H1 (cell line): ENCODE measurements around the gene TANC1. TPM values are rescaled to one million over a fixed set of nuclear protein-coding genes. Genes with fewer than 3 reads are reported as not detected.

Experiments
- CTCF ChIA-PET: fragments of 300-600 bp; sonication (Branson Sonifier 250); formaldehyde crosslinking; loops from one replicate; lab custom pipeline; 2021; ENCODE audit not compliant: partially characterized antibody; lab: Charles Lee
- POLR2A ChIA-PET: fragments of 300-600 bp; sonication (Branson Sonifier 250); formaldehyde crosslinking; loops from one replicate; lab custom pipeline; 2021; ENCODE audit warnings: inconsistent platforms; ENCODE audit not compliant: partially characterized antibody; lab: Charles Lee
- DNase-seq, 2 experiments: peaks; one replicate each; pipeline versions ENCODE4 v3.0.0 to v3.0.0-alpha.2; 2010 to 2022; ENCODE audit warnings: low spot score in 2 of 2, low read depth in 1 of 2, mixed read lengths in 1 of 2
- FAIRE-seq: peaks from 2 replicates; lab custom pipeline; 2011; peaks lifted over from hg19 to GRCh38; lab: Jason Lieb, UNC
- H2AFZ ChIP-seq: 2 replicates; pipeline ENCODE4 v1.8.1; 2012; ENCODE audit warnings: low read length, inconsistent platforms
- H2AK5ac ChIP-seq: 2 replicates; pipeline ENCODE4 v1.6.1; 2013; ENCODE audit warnings: low read depth, low read length
- H2BK120ac ChIP-seq: replicated peaks from 2 replicates; pipeline ENCODE3; 2013; ENCODE audit warnings: low read depth, low read length, inconsistent platforms
- H2BK12ac ChIP-seq: 2 replicates; pipeline ENCODE4 v1.6.1; 2013; ENCODE audit warnings: low read depth, low read length
- H2BK15ac ChIP-seq: 2 replicates; pipeline ENCODE4 v1.6.1; 2013; ENCODE audit warnings: low read length
- H2BK20ac ChIP-seq: 2 replicates; pipeline ENCODE4 v1.6.1; 2013; ENCODE audit warnings: low read length
- H2BK5ac ChIP-seq: 2 replicates; pipeline ENCODE4 v1.6.1; 2013; ENCODE audit warnings: low read depth, low read length
- H3K14ac ChIP-seq: 2 replicates; pipeline ENCODE4 v1.6.1; 2013; ENCODE audit warnings: inconsistent platforms; ENCODE audit not compliant: insufficient read length
- H3K18ac ChIP-seq: 2 replicates; pipeline ENCODE4 v1.6.1; 2013; ENCODE audit warnings: low read length; ENCODE audit errors: extremely low read depth
- H3K23ac ChIP-seq: 2 replicates; pipeline ENCODE4 v1.6.1; 2013; ENCODE audit warnings: inconsistent platforms; ENCODE audit not compliant: insufficient read length
- H3K23me2 ChIP-seq: 2 replicates; pipeline ENCODE4 v1.6.1; 2013; ENCODE audit warnings: low read depth, low read length
- H3K27ac ChIP-seq: 2 replicates; pipeline ENCODE4 v1.6.1; 2011; ENCODE audit warnings: low read depth, low read length, inconsistent platforms
- H3K27me3 ChIP-seq, 4 experiments: replicated peaks in 1 of 4; 1 replicate in 1 of 4; 2 replicates in 3 of 4; pipeline versions ENCODE4 v1.6.1 to v1.8.1; 2011 to 2013; ENCODE audit warnings: low read length in 3 of 4, mild to moderate bottlenecking in 3 of 4, inconsistent platforms in 2 of 4, mixed read lengths in 2 of 4, moderate library complexity in 1 of 4; ENCODE audit not compliant: control insufficient read depth in 3 of 4, insufficient read depth in 3 of 4; ENCODE audit errors: extremely low read depth in 1 of 4
- H3K36me3 ChIP-seq, 4 experiments: 2 replicates each; pipeline versions ENCODE4 v1.6.1 to v1.8.1; 2011 to 2013; ENCODE audit warnings: mild to moderate bottlenecking in 4 of 4, low read length in 3 of 4, moderate library complexity in 2 of 4, control low read depth in 1 of 4, inconsistent platforms in 1 of 4; ENCODE audit not compliant: insufficient read depth in 4 of 4, control insufficient read depth in 2 of 4
- H3K4ac ChIP-seq: replicated peaks from 2 replicates; pipeline ENCODE3; 2013; ENCODE audit warnings: low read length, low read depth, mixed read lengths, inconsistent platforms; ENCODE audit not compliant: insufficient read length
- H3K4me1 ChIP-seq, 4 experiments: replicated peaks in 1 of 4; 1 replicate in 1 of 4; 2 replicates in 3 of 4; pipeline versions ENCODE4 v1.6.1 to v1.8.1; 2011 to 2013; ENCODE audit warnings: low read length in 3 of 4, inconsistent platforms in 2 of 4, mixed read lengths in 1 of 4; ENCODE audit not compliant: insufficient read depth in 4 of 4, control insufficient read depth in 3 of 4
- H3K4me2 ChIP-seq, 2 experiments: 2 replicates each; pipeline versions ENCODE4 v1.6.1 to v1.8.1; 2011 to 2013; ENCODE audit warnings: low read depth in 2 of 2, low read length in 2 of 2, control low read depth in 1 of 2, inconsistent platforms in 1 of 2, mild to moderate bottlenecking in 1 of 2; ENCODE audit not compliant: insufficient read depth in 1 of 2
- H3K4me3 ChIP-seq, 4 experiments: fragments of 200-600, 300-600 bp in 1 of 4; sonication (generic), shearing (Covaris generic), sonication (Bioruptor Twin) in 1 of 4; 2 replicates each; pipeline versions ENCODE4 v1.5.1 to v1.8.1; 2011 to 2016; ENCODE audit warnings: low read length in 4 of 4, low read depth in 3 of 4, control low read depth in 2 of 4, inconsistent platforms in 2 of 4, mild to moderate bottlenecking in 2 of 4, mixed read lengths in 1 of 4, moderate library complexity in 1 of 4; ENCODE audit not compliant: insufficient read depth in 2 of 4; ENCODE audit errors: extremely low read depth in 1 of 4
- H3K56ac ChIP-seq: replicated peaks from 2 replicates; pipeline ENCODE3; 2013; ENCODE audit warnings: low read depth, mild to moderate bottlenecking, mixed read lengths, low read length, inconsistent platforms; ENCODE audit not compliant: insufficient read length
- H3K79me1 ChIP-seq: 2 replicates; pipeline ENCODE4 v1.6.1; 2013; ENCODE audit warnings: low read depth, low read length, control low read depth
- H3K79me2 ChIP-seq, 2 experiments: 2 replicates each; pipeline versions ENCODE4 v1.6.1 to v1.8.1; 2012 to 2013; ENCODE audit warnings: low read length in 2 of 2, mild to moderate bottlenecking in 2 of 2, inconsistent platforms in 1 of 2; ENCODE audit not compliant: insufficient read depth in 2 of 2, control insufficient read depth in 1 of 2
- H3K9ac ChIP-seq, 4 experiments: replicated peaks in 1 of 4; 1 replicate in 1 of 4; 2 replicates in 3 of 4; pipeline versions ENCODE4 v1.6.1 to v1.8.1; 2011 to 2013; ENCODE audit warnings: low read depth in 3 of 4, low read length in 3 of 4, control low read depth in 2 of 4, mild to moderate bottlenecking in 2 of 4, moderate library complexity in 2 of 4, inconsistent platforms in 1 of 4; ENCODE audit errors: extremely low read depth in 1 of 4
- H3K9me3 ChIP-seq, 2 experiments: 2 replicates each; pipeline versions ENCODE4 v1.6.1 to v1.8.1; 2012 to 2013; ENCODE audit warnings: mild to moderate bottlenecking in 2 of 2, moderate library complexity in 2 of 2, control low read depth in 1 of 2, inconsistent platforms in 1 of 2, low read depth in 1 of 2, low read length in 1 of 2, mixed read lengths in 1 of 2; ENCODE audit not compliant: insufficient read depth in 2 of 2
- H4K20me1 ChIP-seq, 2 experiments: replicated peaks in 1 of 2; 2 replicates each; pipeline versions ENCODE3 to v1.8.1; 2011 to 2013; ENCODE audit warnings: inconsistent platforms in 2 of 2, low read length in 2 of 2, mild to moderate bottlenecking in 1 of 2; ENCODE audit not compliant: insufficient read depth in 2 of 2, control insufficient read depth in 1 of 2
- H4K5ac ChIP-seq: 2 replicates; pipeline ENCODE4 v1.6.1; 2013; ENCODE audit warnings: low read length, low read depth, mixed read lengths, inconsistent platforms; ENCODE audit not compliant: insufficient read length
- H4K8ac ChIP-seq: 2 replicates; pipeline ENCODE4 v1.8.0; 2013; ENCODE audit warnings: mild to moderate bottlenecking, moderate library complexity, low read length, inconsistent platforms; ENCODE audit not compliant: insufficient read depth; ENCODE audit errors: extremely low read depth
- H4K91ac ChIP-seq: replicated peaks from 2 replicates; pipeline ENCODE3; 2013; ENCODE audit warnings: low read length, mixed read lengths, inconsistent platforms; ENCODE audit not compliant: insufficient read length
- NANOG ChIP-seq: IDR thresholded peaks from 2 replicates; pipeline ENCODE4 v1.6.1; 2011; ENCODE audit warnings: low read length, low read depth, mild to moderate bottlenecking, inconsistent platforms; ENCODE audit not compliant: insufficient read depth, poor library complexity, severe bottlenecking
- RAD21 ChIP-seq, 2 experiments: IDR thresholded peaks in 1 of 2; conservative IDR thresholded peaks in 1 of 2; 2 replicates each; pipeline ENCODE4 v1.6.1; 2011; ENCODE audit warnings: low read depth in 2 of 2, low read length in 2 of 2, improper control_type of control experiment in 1 of 2, inconsistent platforms in 1 of 2, mild to moderate bottlenecking in 1 of 2, moderate library complexity in 1 of 2
- SP1 ChIP-seq: IDR thresholded peaks from 2 replicates; pipeline ENCODE4 v1.6.1; 2011; ENCODE audit warnings: low read depth, low read length
- TAF1 ChIP-seq: IDR thresholded peaks from 2 replicates; pipeline ENCODE4 v1.6.1; 2011; ENCODE audit warnings: mild to moderate bottlenecking, low read depth, low read length
- WGBS, 2 experiments: shearing (Covaris generic) in 1 of 2; methylation state at CpG; one replicate each; pipeline versions ENCODE4 v1.1.6 to v1.1.7; 2013 to 2015; ENCODE audit warnings: low lambda C conversion rate in 2 of 2, mixed read lengths in 2 of 2, inconsistent platforms in 1 of 2, low coverage in 1 of 2, missing lambda C conversion rate in 1 of 2; ENCODE audit not compliant: insufficient replicate concordance in 2 of 2, insufficient coverage in 1 of 2, insufficient read length in 1 of 2; ENCODE audit errors: extremely low coverage in 1 of 2, missing lambda C conversion rate in 1 of 2; 5-methylcytosine and 5-hydroxymethylcytosine counted together
- polyA plus RNA-seq, 7 experiments: library from polyadenylated mRNA; depleted of rRNA in 3 of 7; stranded (reverse) in 5 of 7; unstranded in 2 of 7; fragments of >200 nt in 5 of 7; fragments of 200-250 nt in 2 of 7; gene quantifications; 1 replicate in 5 of 7; 2 replicates in 1 of 7; 4 replicates in 1 of 7; pipeline versions ENCODE4 v1.2.1 to v1.2.3, GENCODE V29; 2011 to 2013; ENCODE audit warnings: missing spikeins in 2 of 7, mixed read lengths in 2 of 7
- total RNA-seq: library from RNA; stranded (reverse); fragmentation: NEBNext Ultra II Directional; extraction: Animal tissue kit (Norgen Biotek cat#: 25700); gene quantifications from 2 replicates; pipeline ENCODE4 v1.2.1, GENCODE V29; 2021
- TF ChIP-seq, protein P1 (sequence below): IDR thresholded peaks from 2 replicates; pipeline ENCODE4 v1.6.1; 2012; ENCODE audit warnings: low read length, inconsistent platforms

Gene TANC1
- total and polyA plus RNA-seq, 2 of the 8 experiments (the other 6 are each of a cell fraction or from before 2014, with no cell fraction given) = 4.1 to 7.6 TPM

DNA sequence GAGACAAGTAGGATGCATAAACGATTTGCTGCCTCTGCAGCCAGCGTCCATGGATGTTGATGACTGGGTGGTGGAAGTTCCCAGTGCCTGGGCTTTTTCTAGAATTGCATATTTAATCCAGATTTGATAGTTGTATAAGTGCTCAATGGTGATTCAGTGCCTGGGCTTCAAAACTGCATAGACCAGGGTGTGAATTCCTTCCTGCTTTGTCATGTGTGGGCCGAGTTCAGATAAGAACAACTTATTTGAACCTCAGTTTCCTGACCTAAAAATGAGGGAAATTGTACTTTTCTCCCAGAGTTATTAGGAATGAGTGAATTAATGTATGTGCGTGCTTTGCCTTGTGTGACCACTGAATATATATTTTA is 163.5 kb downstream of the TANC1 start:
- H3K56ac ChIP-seq = no peak overlapping the region
- DNase-seq (no peak), FAIRE-seq (no peak)
- no peak overlapping the region for H2BK15ac ChIP-seq
- no peaks in the 10 kb centered on the region for H3K36me3 ChIP-seq
- H2AFZ ChIP-seq = no peak overlapping the region
- no peak overlapping the region for H2BK120ac ChIP-seq
- H3K23ac ChIP-seq = no peak overlapping the region
- no peaks in the 10 kb centered on the region for H3K27me3 ChIP-seq
- H2BK12ac ChIP-seq = no peak overlapping the region
- H3K27ac ChIP-seq = no peak overlapping the region
- no peak overlapping the region for H2AK5ac ChIP-seq
- no peak overlapping the region for H3K4me2 ChIP-seq
- no peak overlapping the region for H4K8ac ChIP-seq
- no peak overlapping the region for H3K9ac ChIP-seq
- no peaks in the 10 kb centered on the region for H3K4me1 ChIP-seq
- WGBS, 2 experiments = 88% methylated on average over 4 of the region's 4 CpGs; no CpG with 5 or more reads in 1 of the 2 experiments
- H2BK20ac ChIP-seq = no peak overlapping the region
- no peak overlapping the region for H3K18ac ChIP-seq
- H3K4ac ChIP-seq = no peak overlapping the region
- no peak overlapping the region for H4K91ac ChIP-seq
- no peaks in the 10 kb centered on the region for H3K9me3 ChIP-seq
- no peak overlapping the region for H3K14ac ChIP-seq
- no peak overlapping the region for H4K5ac ChIP-seq
- ChIA-PET POLR2A (no interaction called here), CTCF (interaction anchor here (1.2 to 3.6 kb wide), 2 partner anchors 12 to 101 kb away, joined by 4 to 34 read pairs; no protein-coding TSS in a partner anchor)
- H3K23me2 ChIP-seq = no peaks in the 10 kb centered on the region
- TF ChIP-seq SP1 (no peak), TAF1 (no peak), NANOG (no peak), RAD21 (IDR thresholded peaks at IDR 0.05 in 1 of 2, conservative IDR thresholded peaks at IDR 0.05 in 1 of 2; ENCODE audit: low read depth in 2 of 2, low read length in 2 of 2) (no peak)
- TF ChIP-seq, protein P1, sequence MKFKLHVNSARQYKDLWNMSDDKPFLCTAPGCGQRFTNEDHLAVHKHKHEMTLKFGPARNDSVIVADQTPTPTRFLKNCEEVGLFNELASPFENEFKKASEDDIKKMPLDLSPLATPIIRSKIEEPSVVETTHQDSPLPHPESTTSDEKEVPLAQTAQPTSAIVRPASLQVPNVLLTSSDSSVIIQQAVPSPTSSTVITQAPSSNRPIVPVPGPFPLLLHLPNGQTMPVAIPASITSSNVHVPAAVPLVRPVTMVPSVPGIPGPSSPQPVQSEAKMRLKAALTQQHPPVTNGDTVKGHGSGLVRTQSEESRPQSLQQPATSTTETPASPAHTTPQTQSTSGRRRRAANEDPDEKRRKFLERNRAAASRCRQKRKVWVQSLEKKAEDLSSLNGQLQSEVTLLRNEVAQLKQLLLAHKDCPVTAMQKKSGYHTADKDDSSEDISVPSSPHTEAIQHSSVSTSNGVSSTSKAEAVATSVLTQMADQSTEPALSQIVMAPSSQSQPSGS = no peak
- no peaks in the 10 kb centered on the region for H3K79me2 ChIP-seq
- H3K4me3 ChIP-seq = no peak overlapping the region
- no peak overlapping the region for H2BK5ac ChIP-seq
- no peaks in the 10 kb centered on the region for H4K20me1 ChIP-seq
- no peaks in the 10 kb centered on the region for H3K79me1 ChIP-seq
